Ovary (tissue), 9 donors: Measurements from ENCODE around the gene TAB2. TPM values are rescaled to one million over a fixed set of nuclear protein-coding genes. Genes with fewer than 3 reads are reported as not detected.

ENCODE experiments used
- DNase-seq, 5 donors: peaks; one replicate each; pipeline ENCODE4 v3.0.0-alpha.2; 2019 to 2020
- H3K27ac ChIP-seq, 2 donors: fragments of 200-600 bp; one replicate each; pipeline versions ENCODE4 v1.5.1 to v1.8.0; 2019 to 2022
- H3K27me3 ChIP-seq: fragments of 200-600 bp; one replicate; pipeline ENCODE4 v1.8.0; 2022
- H3K36me3 ChIP-seq: fragments of 200-600 bp; sonication (generic); one replicate; pipeline ENCODE4 v1.5.1; 2019
- H3K4me1 ChIP-seq: one replicate; pipeline ENCODE4 v1.8.1; 2013; ENCODE audit warnings: mild to moderate bottlenecking, moderate library complexity; ENCODE audit not compliant: insufficient read depth
- H3K4me3 ChIP-seq: fragments of 200-600 bp; sonication (generic); one replicate; pipeline ENCODE4 v1.5.1; 2017
- H3K9me3 ChIP-seq, 2 donors: fragments of 200-600 bp in 1 of 2; sonication (generic) in 1 of 2; one replicate each; pipeline versions ENCODE4 v1.5.1 to v1.8.1; 2013 to 2019; ENCODE audit warnings: mild to moderate bottlenecking in 1 of 2, moderate library complexity in 1 of 2
- CTCF ChIP-seq, 3 donors: fragments of 450-650 bp in 2 of 3; fragments of 200-600 bp in 1 of 3; IDR thresholded peaks; one replicate each; pipeline versions ENCODE4 v1.5.1 to v1.8.0; 2016 to 2022; ENCODE audit warnings: antibody characterized with exemption in 3 of 3, mild to moderate bottlenecking in 1 of 3
- EP300 ChIP-seq: sonication (generic); formaldehyde crosslinking; IDR thresholded peaks from one replicate; pipeline ENCODE4 v1.6.1; 2017; ENCODE audit warnings: antibody characterized with exemption
- POLR2A ChIP-seq: fragments of 450-650 bp; IDR thresholded peaks from one replicate; pipeline ENCODE4 v1.6.1; 2017; ENCODE audit warnings: antibody characterized with exemption, mild to moderate bottlenecking, moderate library complexity
- WGBS, 3 donors: extraction: QIAGEN DNeasy Blood & Tissue Kit in 1 of 3; methylation state at CpG; one replicate each; pipeline versions ENCODE4 v1.1.5 to v1.1.7; 2013 to 2017; 5-methylcytosine and 5-hydroxymethylcytosine counted together
- intact Hi-C, 4 donors: fragments of 100-400 bp; cut with DNase I; formaldehyde crosslinking; loops; one replicate each; pipeline versions ENCODE4 v1.11.0 to v1.15.1; 2022 to 2023
- polyA plus RNA-seq, 2 donors: library from polyadenylated mRNA; stranded (reverse); fragments of 200-250 nt in 1 of 2; fragments of 350-450 nt in 1 of 2; fragmentation: Illumina TruSeq in 1 of 2; extraction: RNeasy Lipid Tissue Mini Kit (QIAGEN cat#74804) in 1 of 2; gene quantifications; one replicate each; pipeline ENCODE4 v1.2.3, GENCODE V29; 2013 to 2014
- total RNA-seq, 7 donors: library from RNA; depleted of rRNA in 2 of 7; stranded (reverse); fragments of >200 nt in 2 of 7; fragmentation: NEBNext Ultra II Directional in 3 of 7; extraction: Animal tissue kit (Norgen Biotek cat#: 25700) in 3 of 7; gene quantifications; one replicate each; pipeline versions ENCODE4 v1.1.0 to v1.2.4, GENCODE V29; 2016 to 2023
- donor health status: DM: no; HTN: no; CAD: no; lungs with moderate emphysema.
- donor health status: DM: no; HTN: no; CAD: no.
- donor health status: Bipolar disorder and iron deficiency.
- donor health status: DM: yes; HTN: yes; CAD: no.
- donor health status: DM: no; HTN: no; CAD: no.
- donor health status: DM: yes; HTN: yes; CAD: no.

The TAB2 gene
- total and polyA plus RNA-seq, 9 donors: 39.6 to 75.9 (median 62.6) TPM

- Histone ChIP-seq H3K4me3 (no peak overlapping the region), H3K4me1 (peaks cover 12% of the 10 kb centered on the region), H3K36me3 (no peaks in the 10 kb centered on the region), H3K9me3 (no peaks in the 10 kb centered on the region), H3K27ac (peak overlapping the region in 1 of 2 donors; percentile 17), H3K27me3 (no peaks in the 10 kb centered on the region)
- intact Hi-C loops: no loop called here
- 1 to 3% (median 1%) methylated on average over 15 of the region's 15 CpGs for WGBS, 3 donors
- no peak for TF ChIP-seq CTCF (IDR thresholded peaks at IDR 0.05)
- TF ChIP-seq EP300: no peak
- no peak for TF ChIP-seq POLR2A
- peak; percentile 95 to 99 (median 97) for DNase-seq
Observed at GRCh38 chr6:149454346-149454848, 136.9 kb downstream of the TAB2 start.

- H3K4me3 ChIP-seq: no peak overlapping the region
- H3K9me3 ChIP-seq: no peaks in the 10 kb centered on the region
- H3K27ac ChIP-seq: peak overlapping the region in 1 of 2 donors; percentile 17
- peaks cover 12% of the 10 kb centered on the region for H3K4me1 ChIP-seq
- peak in 1 of 5 donors; percentile 33 for DNase-seq
- H3K36me3 ChIP-seq: no peaks in the 10 kb centered on the region
- no peaks in the 10 kb centered on the region for H3K27me3 ChIP-seq
- intact Hi-C loops: no loop called here
- TF ChIP-seq EP300 (no peak), POLR2A (no peak), CTCF (IDR thresholded peaks at IDR 0.05) (no peak)
- 69 to 81% (median 77%) methylated on average over 11 of the region's 11 CpGs for WGBS, 3 donors
Observed at GRCh38 chr6:149455031-149455732, 137.7 kb downstream of the TAB2 start.

GRCh38 chr6:149456311-149457021, 139.0 kb downstream of the TAB2 start:
- no peaks in the 10 kb centered on the region for H3K36me3 ChIP-seq
- no peak overlapping the region for H3K27ac ChIP-seq
- peak in 1 of 5 donors; percentile 28 for DNase-seq
- 87 to 89% (median 89%) methylated on average over 46 to 49 of the region's 49 CpGs for WGBS, 3 donors
- H3K9me3 ChIP-seq: no peaks in the 10 kb centered on the region
- intact Hi-C loops: no loop called here
- TF ChIP-seq CTCF (IDR thresholded peaks at IDR 0.05): no peak
- TF ChIP-seq POLR2A: no peak
- H3K27me3 ChIP-seq: no peaks in the 10 kb centered on the region
- no peak overlapping the region for H3K4me3 ChIP-seq
- H3K4me1 ChIP-seq: peaks cover 9% of the 10 kb centered on the region

GRCh38 chr6:149457316-149457884, 139.9 kb downstream of the TAB2 start:
- H3K4me1 ChIP-seq: peaks cover 9% of the 10 kb centered on the region
- 33 to 51% (median 41%) methylated on average over 7 of the region's 7 CpGs for WGBS, 3 donors

More at GRCh38 chr6:149457316-149457884, 139.9 kb downstream of the TAB2 start:
- H3K27me3 ChIP-seq: no peaks in the 10 kb centered on the region
- no peaks in the 10 kb centered on the region for H3K36me3 ChIP-seq
- no peak overlapping the region for H3K4me3 ChIP-seq
- no peaks in the 10 kb centered on the region for H3K9me3 ChIP-seq
- TF ChIP-seq POLR2A (no peak), EP300 (no peak), CTCF (IDR thresholded peaks at IDR 0.05) (no peak)
- intact Hi-C loops: no loop called here
- DNase-seq: no peak
- H3K27ac ChIP-seq: no peak overlapping the region
